GM12801 (cell line): ENCODE measurements around the gene ANKRD29.

ENCODE experiments used
- TF ChIP-seq, protein P1 (sequence below): IDR thresholded peaks from one replicate; pipeline ENCODE4 v1.5.1; 2011; ENCODE audit warnings: control low read depth; ENCODE audit not compliant: insufficient read length; ENCODE audit errors: extremely low read depth

The ANKRD29 gene

GRCh38 chr18:23682472-23682871 is 19.8 kb upstream of the ANKRD29 start:
- TF ChIP-seq, protein P1, sequence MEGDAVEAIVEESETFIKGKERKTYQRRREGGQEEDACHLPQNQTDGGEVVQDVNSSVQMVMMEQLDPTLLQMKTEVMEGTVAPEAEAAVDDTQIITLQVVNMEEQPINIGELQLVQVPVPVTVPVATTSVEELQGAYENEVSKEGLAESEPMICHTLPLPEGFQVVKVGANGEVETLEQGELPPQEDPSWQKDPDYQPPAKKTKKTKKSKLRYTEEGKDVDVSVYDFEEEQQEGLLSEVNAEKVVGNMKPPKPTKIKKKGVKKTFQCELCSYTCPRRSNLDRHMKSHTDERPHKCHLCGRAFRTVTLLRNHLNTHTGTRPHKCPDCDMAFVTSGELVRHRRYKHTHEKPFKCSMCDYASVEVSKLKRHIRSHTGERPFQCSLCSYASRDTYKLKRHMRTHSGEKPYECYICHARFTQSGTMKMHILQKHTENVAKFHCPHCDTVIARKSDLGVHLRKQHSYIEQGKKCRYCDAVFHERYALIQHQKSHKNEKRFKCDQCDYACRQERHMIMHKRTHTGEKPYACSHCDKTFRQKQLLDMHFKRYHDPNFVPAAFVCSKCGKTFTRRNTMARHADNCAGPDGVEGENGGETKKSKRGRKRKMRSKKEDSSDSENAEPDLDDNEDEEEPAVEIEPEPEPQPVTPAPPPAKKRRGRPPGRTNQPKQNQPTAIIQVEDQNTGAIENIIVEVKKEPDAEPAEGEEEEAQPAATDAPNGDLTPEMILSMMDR = no peak

- TF ChIP-seq, protein P1 = no peak
These were observed 19.3 kb upstream of the ANKRD29 start for GRCh38 chr18:23682045-23682444.

DNA sequence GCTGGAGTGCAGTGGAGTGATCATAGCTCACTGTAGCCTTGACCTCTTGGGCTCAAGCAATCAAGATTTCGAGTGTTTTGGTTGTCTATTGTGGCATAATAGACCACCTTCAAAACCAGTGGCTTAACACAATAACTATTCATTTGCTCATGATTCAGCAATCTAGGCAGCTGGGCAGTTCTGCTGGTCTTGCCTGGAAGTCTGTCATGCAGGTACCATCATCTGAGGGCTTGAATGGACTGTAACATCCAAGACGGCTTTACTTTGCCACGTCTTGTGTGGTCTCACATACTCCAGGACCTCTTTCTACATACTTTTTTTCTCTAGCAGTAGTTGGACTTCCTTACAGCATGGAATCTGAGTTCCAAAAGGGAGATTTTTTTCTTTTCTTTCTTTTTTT is 13.2 kb upstream of the ANKRD29 start:
- TF ChIP-seq, protein P1 = no peak

GRCh38 chr18:23675236-23675635 is 12.5 kb upstream of the ANKRD29 start:
- TF ChIP-seq, protein P1 = no peak

DNA sequence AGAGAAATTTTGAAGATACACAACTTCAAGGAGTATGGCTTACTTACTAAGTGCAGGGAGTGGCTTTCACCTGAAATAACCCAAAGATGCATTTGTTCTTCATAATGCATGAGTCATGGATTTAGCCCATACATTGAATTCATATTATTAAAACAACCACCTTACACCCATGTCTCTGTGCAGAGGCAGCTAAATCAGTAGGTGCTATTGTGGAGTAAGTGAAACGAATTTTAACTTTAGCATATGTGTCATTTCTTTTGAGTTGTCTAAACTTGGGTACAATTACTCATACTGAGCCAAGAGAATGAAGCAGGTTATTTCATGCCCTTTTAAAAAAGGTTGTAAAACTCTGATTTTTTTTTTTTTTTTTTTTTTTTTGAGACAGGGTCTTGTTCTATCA is 11.0 kb upstream of the ANKRD29 start:
- TF ChIP-seq, protein P1 = no peak

DNA sequence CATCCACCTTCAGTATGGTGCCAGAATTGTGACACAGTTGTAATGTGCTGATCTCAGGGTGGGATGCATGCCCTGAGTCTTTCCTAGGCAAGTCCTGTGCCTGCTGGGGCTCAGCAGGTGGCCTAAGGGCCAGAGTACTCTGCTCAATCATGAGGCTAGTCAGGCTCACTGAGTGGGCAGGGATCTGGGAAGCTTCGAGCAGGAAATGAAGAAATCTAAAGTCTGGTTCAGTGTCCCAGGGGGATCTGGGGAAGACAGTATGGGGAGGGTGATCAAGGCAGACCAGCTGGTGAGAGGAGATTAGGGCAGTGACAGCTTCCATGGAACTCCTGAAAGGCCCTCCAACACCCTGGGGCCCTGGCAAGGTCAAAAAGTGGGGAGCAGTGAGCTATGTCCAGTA is 8.9 kb upstream of the ANKRD29 start:
- TF ChIP-seq, protein P1 = no peak

GRCh38 chr18:23669804-23670405 is 7.2 kb upstream of the ANKRD29 start:
- TF ChIP-seq, protein P1 = no peak
